Thoracic aorta (tissue), 2 donors: ENCODE measurements around the gene USH2A. TPM values are rescaled to one million over a fixed set of nuclear protein-coding genes. Genes with fewer than 3 reads are reported as not detected.

Experiments
- ATAC-seq: fragments of 150-250 bp; one replicate; pipeline ENCODE4 v1.8.0; 2017; ENCODE audit warnings: low read depth; ENCODE audit not compliant: insufficient number of reproducible peaks, low FRiP score
- DNase-seq: peaks from one replicate; pipeline ENCODE4 v3.0.0-alpha.2; 2020; ENCODE audit warnings: low spot score
- H3K27ac ChIP-seq, 2 donors: fragments of 200-600 bp; sonication (generic); 1 replicate in 1 of 2; 2 replicates in 1 of 2; pipeline ENCODE4 v1.5.1; 2016; ENCODE audit warnings: mild to moderate bottlenecking in 2 of 2, moderate library complexity in 2 of 2
- H3K27me3 ChIP-seq: fragments of 200-600 bp; sonication (generic); replicated peaks from 2 replicates; pipeline ENCODE4 v1.6.0; 2016; ENCODE audit warnings: mild to moderate bottlenecking; ENCODE audit not compliant: insufficient read depth
- H3K36me3 ChIP-seq: fragments of 200-600 bp; sonication (generic); one replicate; pipeline ENCODE4 v1.5.1; 2016
- H3K4me1 ChIP-seq, 2 donors: fragments of 200-600 bp; sonication (generic); 1 replicate in 1 of 2; 2 replicates in 1 of 2; pipeline versions ENCODE4 v1.5.1 to v1.6.0; 2016; ENCODE audit warnings: low read depth in 2 of 2, mild to moderate bottlenecking in 1 of 2; ENCODE audit not compliant: control insufficient read depth in 1 of 2
- H3K4me3 ChIP-seq: fragments of 200-600 bp; sonication (generic); 2 replicates; pipeline ENCODE4 v1.5.1; 2016; ENCODE audit warnings: mild to moderate bottlenecking
- H3K9me3 ChIP-seq: fragments of 200-600 bp; sonication (generic); 2 replicates; pipeline ENCODE4 v1.5.1; 2016
- total RNA-seq, 2 donors: library from RNA; depleted of rRNA; stranded (reverse); fragments of >200 nt; gene quantifications; one replicate each; pipeline versions ENCODE4 v1.1.0 to v1.2.3, GENCODE V29; 2016
- TF ChIP-seq, protein P1 (sequence below): fragments of 200-600 bp; sonication (generic); IDR thresholded peaks from one replicate; pipeline ENCODE4 v1.5.1; 2019; ENCODE audit warnings: antibody characterized with exemption

USH2A gene
- total RNA-seq, 2 donors from 2014 or later, result not detected

DNA sequence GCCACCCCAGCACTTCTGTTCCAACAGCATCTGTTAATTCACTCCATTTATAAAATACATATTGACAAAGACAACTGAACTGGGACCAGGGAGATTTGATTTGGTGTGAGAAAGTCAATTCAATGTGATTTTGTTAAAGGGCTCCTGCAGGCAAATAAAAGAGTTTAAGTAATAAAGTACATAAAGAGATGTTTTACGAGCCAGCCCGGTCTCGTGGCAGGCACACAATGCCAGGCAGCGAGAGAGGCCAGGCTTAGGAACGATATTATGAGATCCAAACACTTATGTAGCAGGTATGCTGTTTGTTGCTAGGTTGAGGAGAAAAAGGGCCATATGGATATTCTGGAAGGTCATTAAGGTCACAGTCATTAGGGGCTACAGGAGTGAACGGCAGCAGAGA lies 629.1 kb downstream of the USH2A start:
- Histone ChIP-seq H3K27ac (no peak overlapping the region), H3K9me3 (no peaks in the 10 kb centered on the region), H3K4me1 (no peaks in the 10 kb centered on the region), H3K27me3 (no peaks in the 10 kb centered on the region), H3K36me3 (no peaks in the 10 kb centered on the region), H3K4me3 (no peak overlapping the region)
- no peak for ATAC-seq
- DNase-seq, result no peak
- TF ChIP-seq, protein P1, sequence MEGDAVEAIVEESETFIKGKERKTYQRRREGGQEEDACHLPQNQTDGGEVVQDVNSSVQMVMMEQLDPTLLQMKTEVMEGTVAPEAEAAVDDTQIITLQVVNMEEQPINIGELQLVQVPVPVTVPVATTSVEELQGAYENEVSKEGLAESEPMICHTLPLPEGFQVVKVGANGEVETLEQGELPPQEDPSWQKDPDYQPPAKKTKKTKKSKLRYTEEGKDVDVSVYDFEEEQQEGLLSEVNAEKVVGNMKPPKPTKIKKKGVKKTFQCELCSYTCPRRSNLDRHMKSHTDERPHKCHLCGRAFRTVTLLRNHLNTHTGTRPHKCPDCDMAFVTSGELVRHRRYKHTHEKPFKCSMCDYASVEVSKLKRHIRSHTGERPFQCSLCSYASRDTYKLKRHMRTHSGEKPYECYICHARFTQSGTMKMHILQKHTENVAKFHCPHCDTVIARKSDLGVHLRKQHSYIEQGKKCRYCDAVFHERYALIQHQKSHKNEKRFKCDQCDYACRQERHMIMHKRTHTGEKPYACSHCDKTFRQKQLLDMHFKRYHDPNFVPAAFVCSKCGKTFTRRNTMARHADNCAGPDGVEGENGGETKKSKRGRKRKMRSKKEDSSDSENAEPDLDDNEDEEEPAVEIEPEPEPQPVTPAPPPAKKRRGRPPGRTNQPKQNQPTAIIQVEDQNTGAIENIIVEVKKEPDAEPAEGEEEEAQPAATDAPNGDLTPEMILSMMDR, result no peak

DNA sequence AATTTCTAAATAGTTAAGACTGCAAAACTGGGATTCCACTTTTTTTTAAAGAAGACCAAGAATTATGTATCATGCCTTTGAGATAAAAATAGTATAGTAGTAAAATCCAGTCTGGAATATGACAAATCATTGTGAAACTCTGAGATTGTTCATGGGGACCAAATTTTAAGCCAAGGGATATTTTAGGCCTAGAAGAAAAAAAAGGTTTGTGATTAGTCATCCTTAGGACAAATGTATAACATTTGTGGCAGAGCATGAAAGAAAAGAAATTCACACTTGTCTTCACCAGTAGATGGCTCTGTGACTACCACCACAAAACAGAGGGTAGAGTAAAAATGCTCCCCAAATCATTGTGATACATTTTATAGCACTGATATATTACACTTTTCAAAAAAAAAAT lies 630.1 kb downstream of the USH2A start:
- Histone ChIP-seq H3K4me3 (no peak overlapping the region), H3K9me3 (no peaks in the 10 kb centered on the region), H3K36me3 (no peaks in the 10 kb centered on the region), H3K27ac (no peak overlapping the region), H3K27me3 (no peaks in the 10 kb centered on the region), H3K4me1 (no peaks in the 10 kb centered on the region)
- ATAC-seq, result no peak
- TF ChIP-seq, protein P1, result no peak
- no peak for DNase-seq

- Histone ChIP-seq H3K27me3 (no peaks in the 10 kb centered on the region), H3K4me1 (no peaks in the 10 kb centered on the region), H3K36me3 (no peaks in the 10 kb centered on the region), H3K27ac (no peak overlapping the region), H3K4me3 (no peak overlapping the region), H3K9me3 (no peaks in the 10 kb centered on the region)
- ATAC-seq, result no peak
- no peak for DNase-seq
- TF ChIP-seq, protein P1, result no peak
Observed at GRCh38 chr1:215792446-215792845, 630.8 kb downstream of the USH2A start.

GRCh38 chr1:215789981-215790380 lies 633.3 kb downstream of the USH2A start:
- H3K27ac ChIP-seq, result no peak overlapping the region
- no peak for DNase-seq
- no peaks in the 10 kb centered on the region for H3K9me3 ChIP-seq
- no peak for ATAC-seq
- no peaks in the 10 kb centered on the region for H3K4me1 ChIP-seq
- no peaks in the 10 kb centered on the region for H3K27me3 ChIP-seq
- no peak overlapping the region for H3K4me3 ChIP-seq
- no peaks in the 10 kb centered on the region for H3K36me3 ChIP-seq
- TF ChIP-seq, protein P1, result no peak

GRCh38 chr1:215786997-215787396 lies 636.3 kb downstream of the USH2A start:
- Histone ChIP-seq H3K27me3 (no peaks in the 10 kb centered on the region), H3K27ac (no peak overlapping the region), H3K4me3 (no peak overlapping the region), H3K9me3 (no peaks in the 10 kb centered on the region), H3K36me3 (no peaks in the 10 kb centered on the region), H3K4me1 (no peaks in the 10 kb centered on the region)
- no peak for DNase-seq
- ATAC-seq, result no peak
- TF ChIP-seq, protein P1, result no peak
